HepG2 (cell line): ENCODE results near the gene PCGF2. TPM values are rescaled to one million over a fixed set of nuclear protein-coding genes. Genes with fewer than 3 reads are reported as not detected.

Source experiments
- CENPT ChIP-seq: sonication (generic); formaldehyde crosslinking; IDR thresholded peaks from 2 replicates; pipeline ENCODE4 v1.8.0; 2022; ENCODE audit warnings: low read depth, mild to moderate bottlenecking, moderate library complexity, missing genetic modification reagents
- CSRNP1 ChIP-seq: sonication (generic); formaldehyde crosslinking; IDR thresholded peaks from 2 replicates; pipeline ENCODE4 v1.8.1; 2023; ENCODE audit warnings: mild to moderate bottlenecking, missing genetic modification reagents
- GFI1 ChIP-seq: sonication (generic); formaldehyde crosslinking; IDR thresholded peaks from 2 replicates; pipeline ENCODE4 v1.5.0; 2020; ENCODE audit warnings: missing genetic modification reagents, mild to moderate bottlenecking, borderline replicate concordance
- HOXA7 ChIP-seq: sonication (generic); formaldehyde crosslinking; IDR thresholded peaks from 2 replicates; pipeline ENCODE4 v1.8.1; 2022; ENCODE audit warnings: mild to moderate bottlenecking, missing genetic modification reagents, moderate library complexity
- KAT2B ChIP-seq: fragments of 150-350 bp; IDR thresholded peaks from 2 replicates; pipeline ENCODE4 v1.6.1; 2014; ENCODE audit warnings: low read depth, low read length, borderline replicate concordance
- KDM2A ChIP-seq: sonication (generic); formaldehyde crosslinking; IDR thresholded peaks from 2 replicates; pipeline ENCODE4 v1.4.0; 2020; ENCODE audit warnings: low read depth, missing genetic modification reagents, borderline replicate concordance
- KLF12 ChIP-seq: sonication (generic); formaldehyde crosslinking; IDR thresholded peaks from 2 replicates; pipeline ENCODE4 v1.4.0; 2020; ENCODE audit warnings: missing genetic modification reagents, borderline replicate concordance
- KLF9 ChIP-seq: IDR thresholded peaks from 2 replicates; pipeline ENCODE4 v1.6.1; 2016; ENCODE audit warnings: low read depth
- MED1 ChIP-seq: sonication (generic); formaldehyde crosslinking; IDR thresholded peaks from 2 replicates; pipeline ENCODE4 v1.4.0; 2020; ENCODE audit warnings: missing genetic modification reagents
- MYPOP ChIP-seq: sonication (generic); formaldehyde crosslinking; IDR thresholded peaks from 2 replicates; pipeline ENCODE4 v1.8.1; 2023; ENCODE audit warnings: mild to moderate bottlenecking, moderate library complexity, missing genetic modification reagents
- RNF219 ChIP-seq: sonication (generic); formaldehyde crosslinking; IDR thresholded peaks from 2 replicates; pipeline ENCODE4 v1.5.0; 2020; ENCODE audit warnings: mild to moderate bottlenecking, missing genetic modification reagents
- TP53 ChIP-seq: sonication (generic); formaldehyde crosslinking; conservative IDR thresholded peaks from 2 replicates; pipeline ENCODE4 v1.4.0; 2020; ENCODE audit warnings: missing genetic modification reagents
- ZNF121 ChIP-seq: sonication (generic); formaldehyde crosslinking; IDR thresholded peaks from 2 replicates; pipeline ENCODE4 v1.5.0; 2020; ENCODE audit warnings: mild to moderate bottlenecking, missing genetic modification reagents
- ZNF432 ChIP-seq: sonication (generic); formaldehyde crosslinking; IDR thresholded peaks from 2 replicates; pipeline ENCODE4 v1.5.0; 2020; ENCODE audit warnings: missing genetic modification reagents, mild to moderate bottlenecking, borderline replicate concordance
- ZNF569 ChIP-seq: sonication (generic); formaldehyde crosslinking; IDR thresholded peaks from 2 replicates; pipeline ENCODE4 v1.5.0; 2020; ENCODE audit warnings: mild to moderate bottlenecking, missing genetic modification reagents, moderate library complexity, borderline replicate concordance
- ZNF639 ChIP-seq: conservative IDR thresholded peaks from 2 replicates; pipeline ENCODE4 v1.6.1; 2018; ENCODE audit warnings: missing genetic modification reagents
- ZNF672 ChIP-seq: sonication (generic); formaldehyde crosslinking; IDR thresholded peaks from 2 replicates; pipeline ENCODE4 v1.8.1; 2022; ENCODE audit warnings: missing genetic modification reagents
- ZNF703 ChIP-seq: sonication (generic); formaldehyde crosslinking; IDR thresholded peaks from 2 replicates; pipeline ENCODE4 v1.5.1; 2020; ENCODE audit warnings: missing genetic modification reagents, mild to moderate bottlenecking, moderate library complexity, borderline replicate concordance
- ZNF704 ChIP-seq: sonication (generic); formaldehyde crosslinking; IDR thresholded peaks from 2 replicates; pipeline ENCODE4 v1.8.1; 2023; ENCODE audit warnings: mild to moderate bottlenecking, inconsistent platforms, moderate library complexity, missing genetic modification reagents, borderline replicate concordance
- ZNF713 ChIP-seq: sonication (generic); formaldehyde crosslinking; IDR thresholded peaks from 2 replicates; pipeline ENCODE4 v1.4.0; 2020; ENCODE audit warnings: mild to moderate bottlenecking, missing genetic modification reagents
- ZNF784 ChIP-seq: sonication (generic); formaldehyde crosslinking; IDR thresholded peaks from 2 replicates; pipeline ENCODE4 v1.5.1; 2020; ENCODE audit warnings: missing genetic modification reagents, mild to moderate bottlenecking, borderline replicate concordance
- polyA plus RNA-seq, 8 experiments: library from polyadenylated mRNA; depleted of rRNA in 3 of 8; stranded (reverse) in 7 of 8; unstranded in 1 of 8; fragments of >200 nt; fragmentation: Illumina TruSeq in 4 of 8; extraction: Trizol in 4 of 8; gene quantifications; 2 replicates each; pipeline versions ENCODE4 v1.2.1 to v1.2.3, GENCODE V29; 2011 to 2016; ENCODE audit warnings: low read depth in 4 of 8, missing spikeins in 1 of 8, mixed read lengths in 1 of 8; ENCODE audit not compliant: insufficient read depth in 1 of 8
- total RNA-seq, 5 experiments: library from RNA; depleted of rRNA; stranded (reverse); fragments of >200 nt; fragmentation: Illumina TruSeq; extraction: Trizol; gene quantifications; 2 replicates each; pipeline ENCODE4 v1.2.3, GENCODE V29; 2016; ENCODE audit warnings: low read depth in 1 of 5

PCGF2 gene
- total and polyA plus RNA-seq, 2 of the 13 experiments (the other 11 are each of a cell fraction or from before 2014, with no cell fraction given): 11.6 to 29.4 TPM

GRCh38 chr17:38746849-38747462 is 1.2 kb downstream of the PCGF2 start (continued):
- TF ChIP-seq HOXA7 (CRISPR knock-in tag) (0 out of 2 replicates have a peak, but pooled peaks have one; percentile 16), MED1 (CRISPR knock-in tag) (no peak), GFI1 (CRISPR knock-in tag) (no peak), KLF12 (CRISPR knock-in tag) (no peak), ZNF713 (CRISPR knock-in tag) (0 out of 2 replicates have a peak, but pooled peaks have one; percentile 27), RNF219 (CRISPR knock-in tag) (no peak), CENPT (CRISPR knock-in tag) (no peak), ZNF784 (CRISPR knock-in tag) (no peak), ZNF639 (CRISPR knock-in tag) (0 out of 2 replicates have a peak, but pooled peaks have one; percentile 10), ZNF432 (CRISPR knock-in tag) (no peak), ZNF704 (CRISPR knock-in tag) (0 out of 2 replicates have a peak, but pooled peaks have one; percentile 16), ZNF703 (no peak), ZNF121 (CRISPR knock-in tag) (no peak), ZNF672 (CRISPR knock-in tag) (no peak), ZNF569 (CRISPR knock-in tag) (0 out of 2 replicates have a peak, but pooled peaks have one; percentile 53), KLF9 (CRISPR knock-in tag) (no peak), CSRNP1 (no peak), KAT2B (no peak), KDM2A (CRISPR knock-in tag) (no peak; the same call in 1 of the 2 replicates), MYPOP (0 out of 2 replicates have a peak, but pooled peaks have one; percentile 35), TP53 (CRISPR knock-in tag) (no peak)
